C4-2B (cell line): Measurements from ENCODE around the gene AGAP9.
"Not testable (repeated sequence)": the region's sequence is repeated elsewhere in the genome, so short reads cannot be mapped to it uniquely, and the experiment has no call there.

Experiments used
- ZFX ChIP-seq: fragments of 450-650 bp; IDR thresholded peaks from 2 replicates; pipeline ENCODE4 v1.6.1; 2017
- TF ChIP-seq, protein P1 (sequence below): fragments of 450-650 bp; conservative IDR thresholded peaks from 2 replicates; pipeline ENCODE4 v1.5.1; 2017; ENCODE audit warnings: mild to moderate bottlenecking

DNA sequence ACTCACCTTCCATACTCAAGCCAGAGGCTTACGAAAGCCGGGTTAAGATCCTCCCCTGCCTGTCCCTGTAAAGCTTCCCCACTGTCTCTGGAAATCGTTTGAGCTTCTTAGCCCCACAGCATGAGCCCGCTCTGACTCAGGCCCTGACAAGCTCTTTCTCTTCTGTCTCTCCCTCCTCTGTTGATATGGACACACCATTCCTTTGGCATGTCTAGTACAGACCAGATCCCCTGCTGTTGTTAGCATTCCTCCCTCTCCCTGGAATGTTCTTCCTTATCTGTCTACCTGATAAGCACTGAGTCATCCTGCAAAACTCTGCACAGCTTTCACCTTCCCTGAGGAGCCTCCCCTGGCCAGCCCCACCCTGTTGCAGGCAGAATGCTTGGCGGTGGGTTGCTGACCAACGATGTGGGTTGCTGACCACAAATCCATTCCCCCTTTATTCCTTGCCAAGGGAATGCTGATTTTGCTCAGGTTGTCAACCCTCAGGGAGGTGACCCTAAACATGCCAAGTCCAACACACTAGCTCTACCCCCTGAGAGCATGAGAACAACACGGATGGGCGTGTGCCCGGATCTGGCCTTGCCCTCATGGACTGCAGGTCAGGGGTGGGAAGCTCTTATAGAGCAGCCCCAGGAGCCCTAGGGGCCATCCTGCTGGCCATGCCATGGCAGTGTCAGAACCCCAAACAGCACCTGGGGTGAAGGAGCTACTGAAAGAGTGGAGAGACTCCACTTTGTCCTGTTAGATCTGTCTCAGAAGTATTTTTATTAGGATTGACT, 60.7 kb downstream of the AGAP9 start:
- TF ChIP-seq, protein P1, sequence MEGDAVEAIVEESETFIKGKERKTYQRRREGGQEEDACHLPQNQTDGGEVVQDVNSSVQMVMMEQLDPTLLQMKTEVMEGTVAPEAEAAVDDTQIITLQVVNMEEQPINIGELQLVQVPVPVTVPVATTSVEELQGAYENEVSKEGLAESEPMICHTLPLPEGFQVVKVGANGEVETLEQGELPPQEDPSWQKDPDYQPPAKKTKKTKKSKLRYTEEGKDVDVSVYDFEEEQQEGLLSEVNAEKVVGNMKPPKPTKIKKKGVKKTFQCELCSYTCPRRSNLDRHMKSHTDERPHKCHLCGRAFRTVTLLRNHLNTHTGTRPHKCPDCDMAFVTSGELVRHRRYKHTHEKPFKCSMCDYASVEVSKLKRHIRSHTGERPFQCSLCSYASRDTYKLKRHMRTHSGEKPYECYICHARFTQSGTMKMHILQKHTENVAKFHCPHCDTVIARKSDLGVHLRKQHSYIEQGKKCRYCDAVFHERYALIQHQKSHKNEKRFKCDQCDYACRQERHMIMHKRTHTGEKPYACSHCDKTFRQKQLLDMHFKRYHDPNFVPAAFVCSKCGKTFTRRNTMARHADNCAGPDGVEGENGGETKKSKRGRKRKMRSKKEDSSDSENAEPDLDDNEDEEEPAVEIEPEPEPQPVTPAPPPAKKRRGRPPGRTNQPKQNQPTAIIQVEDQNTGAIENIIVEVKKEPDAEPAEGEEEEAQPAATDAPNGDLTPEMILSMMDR: not testable (repeated sequence)
- TF ChIP-seq ZFX: not testable (repeated sequence)
